Measurements from ENCODE around the gene PXN.

Gene PXN

GRCh38 chr12:120230326-120230973, 35.1 kb downstream of the PXN start:
- H3K9me3 ChIP-seq (ENCODE audit: control insufficient read depth, low read length) = no peaks in the 10 kb centered on the region
- WGBS, 2 experiments = 12% methylated on average over 9 of the region's 9 CpGs
- H3K27ac ChIP-seq (ENCODE audit: insufficient read depth, low read depth, low read length, poor library complexity, severe bottlenecking) = peak overlapping the region; percentile 86
- peaks cover 74% of the 10 kb centered on the region for H3K4me1 ChIP-seq (ENCODE audit: control insufficient read depth, insufficient read depth, low read length)
- H3K4me3 ChIP-seq (ENCODE audit: insufficient read depth, low read depth, low read length) = peak overlapping the region; percentile 5
- no peaks in the 10 kb centered on the region for H3K36me3 ChIP-seq (ENCODE audit: control insufficient read depth, insufficient read depth, low read length)
- no peaks in the 10 kb centered on the region for H3K27me3 ChIP-seq (ENCODE audit: control insufficient read depth, insufficient read depth, low read length, poor library complexity, severe bottlenecking)

- Histone ChIP-seq H3K9me3 (ENCODE audit: control insufficient read depth, low read length) (no peaks in the 10 kb centered on the region), H3K36me3 (ENCODE audit: control insufficient read depth, insufficient read depth, low read length) (no peaks in the 10 kb centered on the region), H3K27me3 (ENCODE audit: control insufficient read depth, insufficient read depth, low read length, poor library complexity, severe bottlenecking) (no peaks in the 10 kb centered on the region), H3K27ac (ENCODE audit: insufficient read depth, low read depth, low read length, poor library complexity, severe bottlenecking) (peak overlapping the region; percentile 72), H3K4me1 (ENCODE audit: control insufficient read depth, insufficient read depth, low read length) (peaks cover 72% of the 10 kb centered on the region), H3K4me3 (ENCODE audit: insufficient read depth, low read depth, low read length) (no peak overlapping the region)
- WGBS, 2 experiments = 72 to 76% methylated on average over 12 of the region's 12 CpGs
Measured at GRCh38 chr12:120229487-120230325, 35.8 kb downstream of the PXN start.

GRCh38 chr12:120229071-120229486, 36.5 kb downstream of the PXN start:
- Histone ChIP-seq H3K27ac (ENCODE audit: insufficient read depth, low read depth, low read length, poor library complexity, severe bottlenecking) (peak overlapping the region; percentile 30), H3K4me3 (ENCODE audit: insufficient read depth, low read depth, low read length) (no peak overlapping the region), H3K4me1 (ENCODE audit: control insufficient read depth, insufficient read depth, low read length) (peaks cover 74% of the 10 kb centered on the region), H3K27me3 (ENCODE audit: control insufficient read depth, insufficient read depth, low read length, poor library complexity, severe bottlenecking) (no peaks in the 10 kb centered on the region), H3K36me3 (ENCODE audit: control insufficient read depth, insufficient read depth, low read length) (no peaks in the 10 kb centered on the region), H3K9me3 (ENCODE audit: control insufficient read depth, low read length) (no peaks in the 10 kb centered on the region)
- 43 to 50% methylated on average over 7 of the region's 7 CpGs for WGBS, 2 experiments

GRCh38 chr12:120228291-120229070, 37.0 kb downstream of the PXN start:
- Histone ChIP-seq H3K4me1 (ENCODE audit: control insufficient read depth, insufficient read depth, low read length) (peaks cover 74% of the 10 kb centered on the region), H3K36me3 (ENCODE audit: control insufficient read depth, insufficient read depth, low read length) (no peaks in the 10 kb centered on the region), H3K4me3 (ENCODE audit: insufficient read depth, low read depth, low read length) (no peak overlapping the region), H3K27me3 (ENCODE audit: control insufficient read depth, insufficient read depth, low read length, poor library complexity, severe bottlenecking) (no peaks in the 10 kb centered on the region), H3K9me3 (ENCODE audit: control insufficient read depth, low read length) (no peaks in the 10 kb centered on the region), H3K27ac (ENCODE audit: insufficient read depth, low read depth, low read length, poor library complexity, severe bottlenecking) (peak overlapping the region; percentile 73)
- WGBS, 2 experiments = 15% methylated on average over 23 of the region's 23 CpGs

- Histone ChIP-seq H3K27ac (ENCODE audit: insufficient read depth, low read depth, low read length, poor library complexity, severe bottlenecking) (peak overlapping the region; percentile 33), H3K4me1 (ENCODE audit: control insufficient read depth, insufficient read depth, low read length) (peaks cover 71% of the 10 kb centered on the region), H3K27me3 (ENCODE audit: control insufficient read depth, insufficient read depth, low read length, poor library complexity, severe bottlenecking) (no peaks in the 10 kb centered on the region), H3K4me3 (ENCODE audit: insufficient read depth, low read depth, low read length) (no peak overlapping the region), H3K9me3 (ENCODE audit: control insufficient read depth, low read length) (no peaks in the 10 kb centered on the region), H3K36me3 (ENCODE audit: control insufficient read depth, insufficient read depth, low read length) (no peaks in the 10 kb centered on the region)
- 18 to 33% methylated on average over 3 of the region's 3 CpGs for WGBS, 2 experiments
Measured at GRCh38 chr12:120228041-120228290, 37.6 kb downstream of the PXN start.

GRCh38 chr12:120227233-120228040, 38.1 kb downstream of the PXN start:
- peaks cover 67% of the 10 kb centered on the region for H3K4me1 ChIP-seq (ENCODE audit: control insufficient read depth, insufficient read depth, low read length)
- no peaks in the 10 kb centered on the region for H3K9me3 ChIP-seq (ENCODE audit: control insufficient read depth, low read length)
- peaks cover 3% of the 10 kb centered on the region for H3K36me3 ChIP-seq (ENCODE audit: control insufficient read depth, insufficient read depth, low read length)
- no peak overlapping the region for H3K27ac ChIP-seq (ENCODE audit: insufficient read depth, low read depth, low read length, poor library complexity, severe bottlenecking)
- no peaks in the 10 kb centered on the region for H3K27me3 ChIP-seq (ENCODE audit: control insufficient read depth, insufficient read depth, low read length, poor library complexity, severe bottlenecking)
- 88 to 89% methylated on average over 8 of the region's 8 CpGs for WGBS, 2 experiments
- H3K4me3 ChIP-seq (ENCODE audit: insufficient read depth, low read depth, low read length) = no peak overlapping the region

GRCh38 chr12:120225852-120226640, 39.5 kb downstream of the PXN start:
- H3K9me3 ChIP-seq (ENCODE audit: control insufficient read depth, low read length) = no peaks in the 10 kb centered on the region
- H3K27ac ChIP-seq (ENCODE audit: insufficient read depth, low read depth, low read length, poor library complexity, severe bottlenecking) = no peak overlapping the region
- H3K4me1 ChIP-seq (ENCODE audit: control insufficient read depth, insufficient read depth, low read length) = peaks cover 57% of the 10 kb centered on the region
- no peaks in the 10 kb centered on the region for H3K27me3 ChIP-seq (ENCODE audit: control insufficient read depth, insufficient read depth, low read length, poor library complexity, severe bottlenecking)
- no peak overlapping the region for H3K4me3 ChIP-seq (ENCODE audit: insufficient read depth, low read depth, low read length)
- WGBS, 2 experiments = 91 to 92% methylated on average over 13 of the region's 13 CpGs
- peaks cover 11% of the 10 kb centered on the region for H3K36me3 ChIP-seq (ENCODE audit: control insufficient read depth, insufficient read depth, low read length)

- Histone ChIP-seq H3K27ac (ENCODE audit: insufficient read depth, low read depth, low read length, poor library complexity, severe bottlenecking) (peak overlapping the region; percentile 36), H3K27me3 (ENCODE audit: control insufficient read depth, insufficient read depth, low read length, poor library complexity, severe bottlenecking) (no peaks in the 10 kb centered on the region), H3K4me3 (ENCODE audit: insufficient read depth, low read depth, low read length) (no peak overlapping the region), H3K4me1 (ENCODE audit: control insufficient read depth, insufficient read depth, low read length) (peaks cover 53% of the 10 kb centered on the region), H3K9me3 (ENCODE audit: control insufficient read depth, low read length) (no peaks in the 10 kb centered on the region), H3K36me3 (ENCODE audit: control insufficient read depth, insufficient read depth, low read length) (peaks cover 11% of the 10 kb centered on the region)
- 51 to 54% methylated on average over 9 of the region's 9 CpGs for WGBS, 2 experiments
Measured at GRCh38 chr12:120225200-120225558, 40.4 kb downstream of the PXN start.

All from ectodermal cell (in vitro differentiated cells).